Measurements from ENCODE around the gene ASIC2.

Gene ASIC2

GRCh38 chr17:33021731-33022408, 271.2 kb downstream of the ASIC2 start:
- TF ChIP-seq CTCF (IDR thresholded peaks at IDR 0.05; ENCODE audit: insufficient read depth, low read length, missing control alignments), result peak; percentile 16
- H3K4me3 ChIP-seq (ENCODE audit: low read depth, low read length), result no peak overlapping the region
- no peak for DNase-seq (ENCODE audit: low read depth, low spot score)
- POLR2A ChIA-PET, result no interaction called here
- CTCF ChIA-PET, result interaction anchor here (0.7 to 1.8 kb wide), 4 partner anchors 23 to 144 kb away, joined by 3 to 7 read pairs (median 5); partner anchors contain the start of gene MYO1D

- ChIA-PET POLR2A (no interaction called here), CTCF (interaction anchor here (1.6 kb wide), 1 partner anchor 19 kb away, joined by 3 read pairs; no protein-coding TSS in a partner anchor)
- DNase-seq (ENCODE audit: low read depth, low spot score), result no peak
- TF ChIP-seq CTCF (IDR thresholded peaks at IDR 0.05; ENCODE audit: insufficient read depth, low read length, missing control alignments), result no peak
- H3K4me3 ChIP-seq (ENCODE audit: low read depth, low read length), result no peak overlapping the region
Measured at GRCh38 chr17:33019161-33019890, 273.8 kb downstream of the ASIC2 start.

GRCh38 chr17:33017366-33017765, 275.7 kb downstream of the ASIC2 start:
- CTCF ChIA-PET, result no interaction called here
- DNase-seq (ENCODE audit: low read depth, low spot score), result no peak
- no peak for TF ChIP-seq CTCF (IDR thresholded peaks at IDR 0.05; ENCODE audit: insufficient read depth, low read length, missing control alignments)
- POLR2A ChIA-PET, result no interaction called here
- no peak overlapping the region for H3K4me3 ChIP-seq (ENCODE audit: low read depth, low read length)

GRCh38 chr17:33016920-33017319, 276.2 kb downstream of the ASIC2 start:
- DNase-seq (ENCODE audit: low read depth, low spot score), result no peak
- CTCF ChIA-PET, result interaction anchor here (0.7 kb wide), 1 partner anchor 32 kb away, joined by 3 read pairs; no protein-coding TSS in a partner anchor
- no peak for TF ChIP-seq CTCF (IDR thresholded peaks at IDR 0.05; ENCODE audit: insufficient read depth, low read length, missing control alignments)
- POLR2A ChIA-PET, result no interaction called here
- H3K4me3 ChIP-seq (ENCODE audit: low read depth, low read length), result no peak overlapping the region

GRCh38 chr17:33015716-33016346, 277.3 kb downstream of the ASIC2 start:
- DNase-seq (ENCODE audit: low read depth, low spot score), result no peak
- TF ChIP-seq CTCF (IDR thresholded peaks at IDR 0.05; ENCODE audit: insufficient read depth, low read length, missing control alignments), result no peak
- ChIA-PET CTCF (interaction anchor here (0.9 to 1.1 kb wide), 3 partner anchors 22 to 233 kb away, joined by 3 read pairs; no protein-coding TSS in a partner anchor), POLR2A (no interaction called here)
- H3K4me3 ChIP-seq (ENCODE audit: low read depth, low read length), result no peak overlapping the region

- no peak overlapping the region for H3K4me3 ChIP-seq (ENCODE audit: low read depth, low read length)
- ChIA-PET POLR2A (no interaction called here), CTCF (interaction anchor here (1.1 to 2.4 kb wide), 3 partner anchors 17 to 24 kb away, joined by 3 to 8 read pairs (median 3); no protein-coding TSS in a partner anchor)
- no peak for TF ChIP-seq CTCF (IDR thresholded peaks at IDR 0.05; ENCODE audit: insufficient read depth, low read length, missing control alignments)
- DNase-seq (ENCODE audit: low read depth, low spot score), result no peak
Measured at GRCh38 chr17:33014751-33015150, 278.3 kb downstream of the ASIC2 start.
